NCI-H2196 (cell line): ENCODE measurements around the gene ANXA1.

Experiments used
- DNase-seq: peaks from one replicate; lab custom pipeline; 2025; ENCODE audit not compliant: unreplicated experiment; lab: John Stamatoyannopoulos, UW

ANXA1 gene

GRCh38 chr9:73206851-73207250 lies 55.2 kb downstream of the ANXA1 start:
- DNase-seq = no peak

- DNase-seq = no peak
Observed at GRCh38 chr9:73210886-73211666, 59.4 kb downstream of the ANXA1 start.

- no peak for DNase-seq
Observed at GRCh38 chr9:73213300-73213699, 61.6 kb downstream of the ANXA1 start.

GRCh38 chr9:73215249-73215648 lies 63.6 kb downstream of the ANXA1 start:
- no peak for DNase-seq

GRCh38 chr9:73216100-73216499 lies 64.4 kb downstream of the ANXA1 start:
- DNase-seq = no peak
